HG02642 (cell line): ENCODE measurements around the gene TP63.

Experiments used
- ATAC-seq: cut with Tn5 transposase; IDR thresholded peaks from one replicate; pipeline ENCODE4 v1.9.1; 2021; ENCODE audit warnings: mild to moderate bottlenecking; ENCODE audit not compliant: unreplicated experiment, poor library complexity

Gene TP63

DNA sequence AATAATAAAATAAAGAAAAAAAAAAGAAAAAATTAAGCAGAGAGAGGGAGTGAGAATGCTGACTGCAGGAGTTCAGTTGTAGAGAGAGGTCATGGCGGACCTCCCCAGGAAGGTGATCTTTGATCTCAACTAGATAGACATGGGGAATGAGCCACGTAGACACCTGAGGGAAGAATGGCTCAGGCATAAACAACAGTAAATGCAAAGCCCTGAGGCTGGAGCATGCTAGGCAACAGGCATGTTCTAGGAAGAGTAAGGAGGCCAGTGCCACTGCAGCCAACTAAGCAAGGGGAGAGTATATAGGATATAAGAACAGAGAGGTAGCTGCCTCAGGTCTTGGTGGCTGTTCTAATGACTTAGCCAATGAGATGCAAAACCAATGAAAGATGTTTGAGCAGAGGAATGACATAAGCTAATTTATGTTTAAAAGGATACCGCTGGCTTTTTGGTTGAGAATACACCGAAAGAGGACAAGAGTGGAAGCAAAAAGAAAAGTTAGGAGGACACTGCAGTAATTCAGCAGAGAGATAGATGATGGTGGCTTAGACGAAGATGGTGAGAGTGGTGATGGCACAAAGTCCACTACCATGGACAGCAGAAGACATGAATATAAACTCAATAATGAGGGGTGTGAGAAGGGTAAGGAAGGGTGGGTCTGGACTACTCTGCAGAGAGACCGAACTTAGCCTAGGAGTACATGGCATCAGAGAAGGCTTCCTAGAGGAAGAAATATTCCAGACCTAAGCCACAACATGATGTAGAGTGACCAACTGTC is 314.9 kb downstream of the TP63 start:
- ATAC-seq: no peak
